Mucosa of rectum (tissue), 2 donors: Measurements from ENCODE around the gene GRM1.
A peak's percentile ranks its signal among the peaks of the same experiment; 100 is the strongest.

Experiments used
- H3K27ac ChIP-seq, 2 donors: one replicate each; pipeline ENCODE4 v1.7.0; 2013; ENCODE audit warnings: inconsistent platforms in 2 of 2, low read depth in 2 of 2, low read length in 2 of 2
- H3K27me3 ChIP-seq, 2 donors: one replicate each; pipeline ENCODE4 v1.7.0; 2013; ENCODE audit warnings: low read length in 2 of 2; ENCODE audit not compliant: control insufficient read depth in 2 of 2, insufficient read depth in 2 of 2
- H3K36me3 ChIP-seq, 2 donors: one replicate each; pipeline ENCODE4 v1.7.0; 2013; ENCODE audit warnings: low read length in 2 of 2; ENCODE audit not compliant: control insufficient read depth in 2 of 2, insufficient read depth in 2 of 2
- H3K4me1 ChIP-seq, 2 donors: one replicate each; pipeline ENCODE4 v1.7.0; 2013; ENCODE audit warnings: low read length in 2 of 2, mild to moderate bottlenecking in 1 of 2; ENCODE audit not compliant: control insufficient read depth in 2 of 2, insufficient read depth in 2 of 2
- H3K4me3 ChIP-seq, 2 donors: one replicate each; pipeline ENCODE4 v1.7.0; 2013; ENCODE audit warnings: low read length in 2 of 2
- H3K9ac ChIP-seq, 2 donors: one replicate each; pipeline ENCODE4 v1.7.0; 2013; ENCODE audit warnings: low read length in 2 of 2, low read depth in 1 of 2, mild to moderate bottlenecking in 1 of 2
- H3K9me3 ChIP-seq, 2 donors: one replicate each; pipeline ENCODE4 v1.7.0; 2013; ENCODE audit warnings: low read length in 2 of 2; ENCODE audit not compliant: control insufficient read depth in 2 of 2
- donor health status: healthy.
- donor health status: Normal muscosa, but diverticular disease.

The GRM1 gene

GRCh38 chr6:146426516-146426915, 397.7 kb downstream of the GRM1 start:
- Histone ChIP-seq H3K4me3 (no peak overlapping the region), H3K36me3 (no peaks in the 10 kb centered on the region), H3K9ac (no peak overlapping the region), H3K27ac (no peak overlapping the region), H3K9me3 (no peaks in the 10 kb centered on the region), H3K4me1 (no peaks in the 10 kb centered on the region), H3K27me3 (no peaks in the 10 kb centered on the region)

- H3K27ac ChIP-seq: no peak overlapping the region
These were observed 401.0 kb downstream of the GRM1 start for GRCh38 chr6:146429831-146430230.

GRCh38 chr6:146433881-146434731, 405.2 kb downstream of the GRM1 start:
- H3K27me3 ChIP-seq: peaks cover 0 to 2% of the 10 kb centered on the region in 2 donors
- peak overlapping the region; percentile 51 to 52 for H3K4me3 ChIP-seq
- no peak overlapping the region for H3K27ac ChIP-seq
- H3K36me3 ChIP-seq: no peaks in the 10 kb centered on the region
- H3K9ac ChIP-seq: no peak overlapping the region
- no peaks in the 10 kb centered on the region for H3K9me3 ChIP-seq
- H3K4me1 ChIP-seq: peaks cover 0 to 2% of the 10 kb centered on the region in 2 donors

More at GRCh38 chr6:146429831-146430230, 401.0 kb downstream of the GRM1 start:
- no peaks in the 10 kb centered on the region for H3K36me3 ChIP-seq
- H3K4me1 ChIP-seq: peaks cover 0 to 2% of the 10 kb centered on the region in 2 donors
- H3K27me3 ChIP-seq: no peaks in the 10 kb centered on the region
- no peak overlapping the region for H3K4me3 ChIP-seq
- no peak overlapping the region for H3K9ac ChIP-seq
- no peaks in the 10 kb centered on the region for H3K9me3 ChIP-seq

- no peaks in the 10 kb centered on the region for H3K36me3 ChIP-seq
- no peak overlapping the region for H3K9ac ChIP-seq
- H3K4me3 ChIP-seq: peak overlapping the region; percentile 51 to 52
- no peak overlapping the region for H3K27ac ChIP-seq
- H3K9me3 ChIP-seq: no peaks in the 10 kb centered on the region
- H3K27me3 ChIP-seq: peaks cover 0 to 2% of the 10 kb centered on the region in 2 donors
- H3K4me1 ChIP-seq: peaks cover 0 to 2% of the 10 kb centered on the region in 2 donors
These were observed 406.0 kb downstream of the GRM1 start for GRCh38 chr6:146434732-146435390.

GRCh38 chr6:146441907-146442306, 413.0 kb downstream of the GRM1 start:
- H3K27me3 ChIP-seq: no peaks in the 10 kb centered on the region
- H3K9ac ChIP-seq: no peak overlapping the region
- no peaks in the 10 kb centered on the region for H3K4me1 ChIP-seq
- H3K27ac ChIP-seq: no peak overlapping the region
- no peaks in the 10 kb centered on the region for H3K9me3 ChIP-seq
- H3K4me3 ChIP-seq: no peak overlapping the region
- H3K36me3 ChIP-seq: no peaks in the 10 kb centered on the region

- no peaks in the 10 kb centered on the region for H3K36me3 ChIP-seq
- H3K9ac ChIP-seq: no peak overlapping the region
- no peak overlapping the region for H3K4me3 ChIP-seq
- H3K27ac ChIP-seq: no peak overlapping the region
- no peaks in the 10 kb centered on the region for H3K4me1 ChIP-seq
- H3K27me3 ChIP-seq: no peaks in the 10 kb centered on the region
- H3K9me3 ChIP-seq: no peaks in the 10 kb centered on the region
These were observed 415.3 kb downstream of the GRM1 start for GRCh38 chr6:146444189-146444588.

- no peak overlapping the region for H3K9ac ChIP-seq
- no peaks in the 10 kb centered on the region for H3K9me3 ChIP-seq
- no peaks in the 10 kb centered on the region for H3K27me3 ChIP-seq
- H3K4me1 ChIP-seq: no peaks in the 10 kb centered on the region
- no peaks in the 10 kb centered on the region for H3K36me3 ChIP-seq
- no peak overlapping the region for H3K27ac ChIP-seq
- no peak overlapping the region for H3K4me3 ChIP-seq
These were observed 416.4 kb downstream of the GRM1 start for GRCh38 chr6:146445233-146445632.

GRCh38 chr6:146456886-146457285, 428.0 kb downstream of the GRM1 start:
- H3K4me1 ChIP-seq: no peaks in the 10 kb centered on the region
- H3K4me3 ChIP-seq: no peak overlapping the region
- no peaks in the 10 kb centered on the region for H3K9me3 ChIP-seq
- H3K27ac ChIP-seq: no peak overlapping the region
- H3K27me3 ChIP-seq: no peaks in the 10 kb centered on the region
- H3K36me3 ChIP-seq: no peaks in the 10 kb centered on the region
- no peak overlapping the region for H3K9ac ChIP-seq

- Histone ChIP-seq H3K4me1 (no peaks in the 10 kb centered on the region), H3K9ac (no peak overlapping the region), H3K9me3 (no peaks in the 10 kb centered on the region), H3K36me3 (no peaks in the 10 kb centered on the region), H3K27ac (no peak overlapping the region), H3K4me3 (no peak overlapping the region), H3K27me3 (no peaks in the 10 kb centered on the region)
These were observed 432.1 kb downstream of the GRM1 start for GRCh38 chr6:146460941-146461340.

GRCh38 chr6:146470091-146470770, 441.4 kb downstream of the GRM1 start:
- Histone ChIP-seq H3K4me3 (no peak overlapping the region), H3K9me3 (no peaks in the 10 kb centered on the region), H3K4me1 (no peaks in the 10 kb centered on the region), H3K36me3 (no peaks in the 10 kb centered on the region), H3K27ac (no peak overlapping the region), H3K27me3 (no peaks in the 10 kb centered on the region), H3K9ac (no peak overlapping the region)
